HL-60 (cell line): Measurements from ENCODE around the gene NINJ2.

Experiments used
- GABPA ChIP-seq: IDR thresholded peaks from 2 replicates; pipeline ENCODE4 v1.6.1; 2012; ENCODE audit warnings: low read depth
- POLR2AphosphoS5 ChIP-seq: IDR thresholded peaks from 2 replicates; pipeline ENCODE4 v1.6.1; 2012; ENCODE audit warnings: low read depth
- SPI1 ChIP-seq: IDR thresholded peaks from 2 replicates; pipeline ENCODE4 v1.6.1; 2012; ENCODE audit warnings: low read depth, mild to moderate bottlenecking, borderline replicate concordance
- TF ChIP-seq, protein P1 (sequence below): IDR thresholded peaks from one replicate; pipeline ENCODE4 v1.5.1; 2011; ENCODE audit warnings: low read length, control low read depth, inconsistent platforms; ENCODE audit not compliant: insufficient read depth
- TF ChIP-seq, protein P2 (sequence below): IDR thresholded peaks from 2 replicates; pipeline ENCODE4 v1.6.1; 2012; ENCODE audit warnings: low read depth; ENCODE audit not compliant: insufficient replicate concordance

DNA sequence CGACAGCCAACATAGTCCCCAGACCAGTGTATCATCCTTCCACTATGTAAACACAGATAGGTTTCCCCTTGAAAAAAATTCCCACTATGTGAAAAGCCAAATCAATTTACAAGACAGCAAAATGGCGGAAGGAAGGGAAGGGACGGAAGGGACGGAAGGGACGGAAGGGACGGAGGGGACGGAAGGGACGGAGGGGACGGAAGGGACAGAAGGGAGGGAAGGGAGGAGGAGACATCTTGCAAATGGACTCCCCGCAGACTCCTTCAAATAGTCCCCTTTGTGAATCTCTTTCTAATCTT is 75.3 kb downstream of the NINJ2 start:
- TF ChIP-seq, protein P1, sequence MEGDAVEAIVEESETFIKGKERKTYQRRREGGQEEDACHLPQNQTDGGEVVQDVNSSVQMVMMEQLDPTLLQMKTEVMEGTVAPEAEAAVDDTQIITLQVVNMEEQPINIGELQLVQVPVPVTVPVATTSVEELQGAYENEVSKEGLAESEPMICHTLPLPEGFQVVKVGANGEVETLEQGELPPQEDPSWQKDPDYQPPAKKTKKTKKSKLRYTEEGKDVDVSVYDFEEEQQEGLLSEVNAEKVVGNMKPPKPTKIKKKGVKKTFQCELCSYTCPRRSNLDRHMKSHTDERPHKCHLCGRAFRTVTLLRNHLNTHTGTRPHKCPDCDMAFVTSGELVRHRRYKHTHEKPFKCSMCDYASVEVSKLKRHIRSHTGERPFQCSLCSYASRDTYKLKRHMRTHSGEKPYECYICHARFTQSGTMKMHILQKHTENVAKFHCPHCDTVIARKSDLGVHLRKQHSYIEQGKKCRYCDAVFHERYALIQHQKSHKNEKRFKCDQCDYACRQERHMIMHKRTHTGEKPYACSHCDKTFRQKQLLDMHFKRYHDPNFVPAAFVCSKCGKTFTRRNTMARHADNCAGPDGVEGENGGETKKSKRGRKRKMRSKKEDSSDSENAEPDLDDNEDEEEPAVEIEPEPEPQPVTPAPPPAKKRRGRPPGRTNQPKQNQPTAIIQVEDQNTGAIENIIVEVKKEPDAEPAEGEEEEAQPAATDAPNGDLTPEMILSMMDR: no peak
- TF ChIP-seq, protein P2, sequence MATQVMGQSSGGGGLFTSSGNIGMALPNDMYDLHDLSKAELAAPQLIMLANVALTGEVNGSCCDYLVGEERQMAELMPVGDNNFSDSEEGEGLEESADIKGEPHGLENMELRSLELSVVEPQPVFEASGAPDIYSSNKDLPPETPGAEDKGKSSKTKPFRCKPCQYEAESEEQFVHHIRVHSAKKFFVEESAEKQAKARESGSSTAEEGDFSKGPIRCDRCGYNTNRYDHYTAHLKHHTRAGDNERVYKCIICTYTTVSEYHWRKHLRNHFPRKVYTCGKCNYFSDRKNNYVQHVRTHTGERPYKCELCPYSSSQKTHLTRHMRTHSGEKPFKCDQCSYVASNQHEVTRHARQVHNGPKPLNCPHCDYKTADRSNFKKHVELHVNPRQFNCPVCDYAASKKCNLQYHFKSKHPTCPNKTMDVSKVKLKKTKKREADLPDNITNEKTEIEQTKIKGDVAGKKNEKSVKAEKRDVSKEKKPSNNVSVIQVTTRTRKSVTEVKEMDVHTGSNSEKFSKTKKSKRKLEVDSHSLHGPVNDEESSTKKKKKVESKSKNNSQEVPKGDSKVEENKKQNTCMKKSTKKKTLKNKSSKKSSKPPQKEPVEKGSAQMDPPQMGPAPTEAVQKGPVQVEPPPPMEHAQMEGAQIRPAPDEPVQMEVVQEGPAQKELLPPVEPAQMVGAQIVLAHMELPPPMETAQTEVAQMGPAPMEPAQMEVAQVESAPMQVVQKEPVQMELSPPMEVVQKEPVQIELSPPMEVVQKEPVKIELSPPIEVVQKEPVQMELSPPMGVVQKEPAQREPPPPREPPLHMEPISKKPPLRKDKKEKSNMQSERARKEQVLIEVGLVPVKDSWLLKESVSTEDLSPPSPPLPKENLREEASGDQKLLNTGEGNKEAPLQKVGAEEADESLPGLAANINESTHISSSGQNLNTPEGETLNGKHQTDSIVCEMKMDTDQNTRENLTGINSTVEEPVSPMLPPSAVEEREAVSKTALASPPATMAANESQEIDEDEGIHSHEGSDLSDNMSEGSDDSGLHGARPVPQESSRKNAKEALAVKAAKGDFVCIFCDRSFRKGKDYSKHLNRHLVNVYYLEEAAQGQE: no peak
- TF ChIP-seq SPI1: no peak
- no peak for TF ChIP-seq GABPA
- TF ChIP-seq POLR2AphosphoS5: no peak
